Stimulated activated CD4-positive, alpha-beta T cell treated with anti-CD3 and anti-CD28 coated beads, Interleukin-12 subunit alpha, Interleukin-12 subunit beta, amount 100 ng/mL, for 48 hours (primary cell): ENCODE results near the gene ZPR1.
"Not testable (repeated sequence)": the region's sequence is repeated elsewhere in the genome, so short reads cannot be mapped to it uniquely, and the experiment has no call there.

Source experiments
- DNase-seq, 3 donors: peaks; one replicate each; pipeline ENCODE4 v3.0.0-alpha.2; 2020; ENCODE audit warnings: low read depth in 2 of 3, low spot score in 1 of 3

Gene ZPR1

GRCh38 chr11:116825434-116825833, 37.6 kb upstream of the ZPR1 start:
- DNase-seq = no peak

- no peak for DNase-seq
Measured at GRCh38 chr11:116823031-116823843, 35.4 kb upstream of the ZPR1 start, which contains the start of gene APOA4. Gene APOA4 (minus strand): TSS chr11:116823304. CDS start chr11:116823191, 113 bp downstream.

- no peak for DNase-seq
Measured at GRCh38 chr11:116822575-116822974, 34.8 kb upstream of the ZPR1 start.

- DNase-seq = no peak
Measured at GRCh38 chr11:116821050-116821918, 33.5 kb upstream of the ZPR1 start.

- DNase-seq = no peak
Measured at GRCh38 chr11:116819049-116819448, 31.2 kb upstream of the ZPR1 start.

GRCh38 chr11:116814502-116814901, 26.7 kb upstream of the ZPR1 start:
- no peak for DNase-seq

GRCh38 chr11:116813781-116814471, 26.1 kb upstream of the ZPR1 start:
- no peak for DNase-seq

- no peak for DNase-seq
Measured at GRCh38 chr11:116813170-116813569, 25.3 kb upstream of the ZPR1 start.

GRCh38 chr11:116812109-116812508, 24.3 kb upstream of the ZPR1 start:
- DNase-seq = no peak

- no peak for DNase-seq
Measured at GRCh38 chr11:116811194-116811593, 23.4 kb upstream of the ZPR1 start.

GRCh38 chr11:116808262-116809175, 20.7 kb upstream of the ZPR1 start:
- DNase-seq = no peak

- no peak for DNase-seq
Measured at GRCh38 chr11:116807601-116808261, 19.9 kb upstream of the ZPR1 start.

- no peak for DNase-seq
Measured at GRCh38 chr11:116804001-116804400, 16.2 kb upstream of the ZPR1 start.

- DNase-seq = not testable (repeated sequence)
Measured at GRCh38 chr11:116801662-116802061, 13.8 kb upstream of the ZPR1 start.

GRCh38 chr11:116800610-116801009, 12.8 kb upstream of the ZPR1 start:
- DNase-seq = no peak

- DNase-seq = no peak
Measured at GRCh38 chr11:116798368-116798767, 10.5 kb upstream of the ZPR1 start.

- no peak for DNase-seq
Measured at GRCh38 chr11:116797816-116798215, 10.0 kb upstream of the ZPR1 start.

- no peak for DNase-seq
Measured at GRCh38 chr11:116796548-116796947, 8.7 kb upstream of the ZPR1 start.

- no peak for DNase-seq
Measured at GRCh38 chr11:116794851-116795250, 7.0 kb upstream of the ZPR1 start.

- no peak for DNase-seq
Measured at GRCh38 chr11:116793772-116794097, 5.9 kb upstream of the ZPR1 start.
